SW480 (cell line): ENCODE measurements around the gene AFM.

Source experiments
- DNase-seq: peaks from one replicate; pipeline ENCODE4 v3.0.0-alpha.2; 2016; ENCODE audit warnings: low spot score

The AFM gene

GRCh38 chr4:73450398-73451004 is 31.0 kb upstream of the AFM start:
- DNase-seq, result no peak

GRCh38 chr4:73451404-73451803 is 30.1 kb upstream of the AFM start:
- no peak for DNase-seq

- no peak for DNase-seq
Observed at GRCh38 chr4:73451981-73452747, 29.4 kb upstream of the AFM start.

- DNase-seq, result no peak
Observed at GRCh38 chr4:73452953-73453700, 28.4 kb upstream of the AFM start.

- DNase-seq, result no peak
Observed at GRCh38 chr4:73453701-73454005, 27.9 kb upstream of the AFM start.

GRCh38 chr4:73454920-73455319 is 26.6 kb upstream of the AFM start:
- no peak for DNase-seq

- no peak for DNase-seq
Observed at GRCh38 chr4:73456177-73457022, 25.1 kb upstream of the AFM start.

- DNase-seq, result no peak
Observed at GRCh38 chr4:73458184-73459047, 23.1 kb upstream of the AFM start.

- no peak for DNase-seq
Observed at GRCh38 chr4:73459048-73459421, 22.5 kb upstream of the AFM start.

GRCh38 chr4:73460913-73461522 is 20.5 kb upstream of the AFM start:
- DNase-seq, result no peak

GRCh38 chr4:73468170-73468569 is 13.4 kb upstream of the AFM start:
- DNase-seq, result no peak

- DNase-seq, result no peak
Observed at GRCh38 chr4:73470728-73471127, 10.8 kb upstream of the AFM start.

GRCh38 chr4:73477176-73477575 is 4.4 kb upstream of the AFM start:
- DNase-seq, result no peak

GRCh38 chr4:73479323-73479722 is 2.2 kb upstream of the AFM start:
- DNase-seq, result no peak

- no peak for DNase-seq
Observed at GRCh38 chr4:73485085-73485484, 3.5 kb downstream of the AFM start.

GRCh38 chr4:73485596-73485995 is 4.1 kb downstream of the AFM start:
- DNase-seq, result no peak

GRCh38 chr4:73486497-73486896 is 5.0 kb downstream of the AFM start:
- DNase-seq, result no peak

GRCh38 chr4:73487233-73487632 is 5.7 kb downstream of the AFM start:
- DNase-seq, result no peak

GRCh38 chr4:73499996-73500765 is 18.6 kb downstream of the AFM start:
- DNase-seq, result no peak

- no peak for DNase-seq
Observed at GRCh38 chr4:73501664-73502265, 20.2 kb downstream of the AFM start.
